Natural killer cell (primary cell): ENCODE results near the gene HOXB4. TPM values are rescaled to one million over a fixed set of nuclear protein-coding genes. Genes with fewer than 3 reads are reported as not detected.

Experiments
- ATAC-seq, 3 donors: fragments of 150-1000 bp in 2 of 3; fragments of 200-7000 bp in 1 of 3; cut with Tn5 transposase; 1 replicate in 1 of 3; 2 replicates in 2 of 3; pipeline ENCODE4 v1.10.0; 2021; ENCODE audit warnings: mild to moderate bottlenecking in 2 of 3, moderate library complexity in 2 of 3
- DNase-seq, 2 donors: peaks; one replicate each; pipeline versions ENCODE4 v3.0.0 to v3.0.0-alpha.2; 2013 to 2021; ENCODE audit warnings: mixed read lengths in 1 of 2
- H3K27ac ChIP-seq: one replicate; pipeline ENCODE4 v1.5.1; 2013; ENCODE audit warnings: mild to moderate bottlenecking, low read length
- H3K27me3 ChIP-seq: one replicate; pipeline ENCODE4 v1.6.1; 2013; ENCODE audit warnings: low read length; ENCODE audit not compliant: control insufficient read depth, insufficient read depth
- H3K36me3 ChIP-seq: one replicate; pipeline ENCODE4 v1.6.1; 2013; ENCODE audit warnings: low read length; ENCODE audit not compliant: control insufficient read depth, insufficient read depth
- H3K4me1 ChIP-seq: one replicate; pipeline ENCODE4 v1.6.1; 2013; ENCODE audit warnings: low read length; ENCODE audit not compliant: control insufficient read depth, insufficient read depth
- H3K4me3 ChIP-seq: one replicate; pipeline ENCODE4 v1.5.1; 2013; ENCODE audit warnings: low read length
- H3K9me3 ChIP-seq: one replicate; pipeline ENCODE4 v1.6.1; 2013; ENCODE audit warnings: low read length; ENCODE audit not compliant: control insufficient read depth, insufficient read depth
- H3K27ac Mint-ChIP-seq, 2 donors: one replicate each; pipeline ENCODE4 v1.8.0; 2022; ENCODE audit warnings: mild to moderate bottlenecking in 2 of 2, mixed read lengths in 2 of 2, moderate library complexity in 1 of 2
- H3K27me3 Mint-ChIP-seq, 2 donors: one replicate each; pipeline ENCODE4 v1.8.0; 2022; ENCODE audit warnings: low read depth in 2 of 2, mixed read lengths in 2 of 2
- H3K36me3 Mint-ChIP-seq: one replicate; pipeline ENCODE4 v1.8.0; 2022; ENCODE audit warnings: mixed read lengths
- H3K4me1 Mint-ChIP-seq, 2 donors: one replicate each; pipeline ENCODE4 v1.8.0; 2022; ENCODE audit warnings: mixed read lengths in 2 of 2
- H3K4me3 Mint-ChIP-seq: one replicate; pipeline ENCODE4 v1.8.0; 2022; ENCODE audit warnings: mild to moderate bottlenecking, moderate library complexity, mixed read lengths
- H3K9me3 Mint-ChIP-seq, 2 donors: one replicate each; pipeline ENCODE4 v1.8.0; 2022; ENCODE audit warnings: mixed read lengths in 2 of 2
- WGBS: methylation state at CpG from one replicate; pipeline ENCODE4 v1.1.7; 2013; ENCODE audit warnings: missing lambda C conversion rate; ENCODE audit not compliant: insufficient coverage; 5-methylcytosine and 5-hydroxymethylcytosine counted together
- intact Hi-C: fragments of 100-400 bp; cut with micrococcal nuclease; formaldehyde crosslinking; loops from one replicate; pipeline ENCODE4 v1.14.2; 2022
- total RNA-seq, 4 donors: library from RNA; stranded (reverse); fragments of 120-200 nt in 1 of 4; gene quantifications; one replicate each; pipeline versions ENCODE4 v1.2.3 to v1.2.4, GENCODE V29; 2013 to 2022
- TF ChIP-seq, protein P1 (sequence below): fragments of 200-600 bp; IDR thresholded peaks from one replicate; pipeline ENCODE4 v1.8.0; 2022; ENCODE audit warnings: antibody characterized with exemption

The HOXB4 gene
- total RNA-seq, 3 donors from 2014 or later (not counting 1 experiment from before 2014, with no cell fraction given), result 3.5 to 6.7 (median 5.7) TPM

DNA sequence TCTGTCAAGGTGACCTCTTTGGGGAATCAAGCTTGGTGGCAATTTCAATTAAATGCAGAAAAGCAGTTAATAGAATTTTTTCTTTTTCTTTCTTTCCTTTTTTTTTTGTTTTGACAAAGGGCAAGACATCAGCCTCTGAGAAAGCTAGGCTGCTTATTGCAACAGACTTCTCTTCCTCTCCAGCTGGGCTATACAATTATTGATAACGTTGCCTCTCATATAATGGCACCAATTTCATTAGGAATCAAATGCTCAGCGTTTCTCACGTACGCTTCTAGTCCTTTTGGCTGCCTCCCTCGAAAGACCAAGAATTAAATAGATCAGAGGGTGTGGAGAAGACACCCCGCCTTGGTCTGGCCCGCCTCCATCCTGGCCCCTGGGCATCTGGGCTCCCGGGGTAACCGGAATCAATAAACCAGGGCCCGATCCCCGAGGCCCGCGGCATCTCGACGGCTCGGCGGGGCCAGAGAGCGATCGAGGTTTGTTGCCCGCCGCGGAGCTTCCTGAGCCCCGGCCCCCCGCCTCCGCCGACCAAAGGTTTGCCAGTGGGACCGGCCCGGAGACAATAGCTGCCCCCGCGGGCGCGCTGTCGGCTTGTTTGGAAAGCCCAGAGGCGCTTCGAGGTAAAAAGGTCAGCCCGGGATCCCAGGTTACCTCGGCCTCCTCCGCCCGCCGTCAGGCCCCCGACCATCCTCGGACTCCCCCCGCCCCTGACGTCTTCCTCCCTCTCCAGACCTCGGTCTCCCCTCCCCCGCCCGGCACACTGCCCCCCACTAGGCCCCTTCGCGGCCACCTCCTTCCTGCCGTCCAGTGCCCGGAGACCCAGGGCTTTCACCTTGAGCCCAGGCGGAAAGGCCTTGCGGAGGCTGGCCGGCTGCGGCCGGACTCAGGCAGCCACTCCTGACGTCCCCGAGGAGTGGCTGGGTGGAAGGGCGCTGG, 51.3 kb downstream of the HOXB4 start:
- ATAC-seq (peak; percentile 21 to 75 (median 59)), DNase-seq (peak in 1 of 2 donors; percentile 35)
- peaks cover 6 to 12% of the 10 kb centered on the region in 2 donors for H3K4me1 Mint-ChIP-seq
- WGBS, result 26% methylated on average over 58 of the region's 59 CpGs
- H3K4me1 ChIP-seq, result peaks cover 7% of the 10 kb centered on the region
- H3K27me3 ChIP-seq, result peaks cover 12% of the 10 kb centered on the region
- no peaks in the 10 kb centered on the region for H3K9me3 ChIP-seq
- H3K36me3 Mint-ChIP-seq, result no peaks in the 10 kb centered on the region
- no peak overlapping the region for H3K27ac Mint-ChIP-seq
- no peaks in the 10 kb centered on the region for H3K36me3 ChIP-seq
- H3K4me3 ChIP-seq, result no peak overlapping the region
- TF ChIP-seq, protein P1, sequence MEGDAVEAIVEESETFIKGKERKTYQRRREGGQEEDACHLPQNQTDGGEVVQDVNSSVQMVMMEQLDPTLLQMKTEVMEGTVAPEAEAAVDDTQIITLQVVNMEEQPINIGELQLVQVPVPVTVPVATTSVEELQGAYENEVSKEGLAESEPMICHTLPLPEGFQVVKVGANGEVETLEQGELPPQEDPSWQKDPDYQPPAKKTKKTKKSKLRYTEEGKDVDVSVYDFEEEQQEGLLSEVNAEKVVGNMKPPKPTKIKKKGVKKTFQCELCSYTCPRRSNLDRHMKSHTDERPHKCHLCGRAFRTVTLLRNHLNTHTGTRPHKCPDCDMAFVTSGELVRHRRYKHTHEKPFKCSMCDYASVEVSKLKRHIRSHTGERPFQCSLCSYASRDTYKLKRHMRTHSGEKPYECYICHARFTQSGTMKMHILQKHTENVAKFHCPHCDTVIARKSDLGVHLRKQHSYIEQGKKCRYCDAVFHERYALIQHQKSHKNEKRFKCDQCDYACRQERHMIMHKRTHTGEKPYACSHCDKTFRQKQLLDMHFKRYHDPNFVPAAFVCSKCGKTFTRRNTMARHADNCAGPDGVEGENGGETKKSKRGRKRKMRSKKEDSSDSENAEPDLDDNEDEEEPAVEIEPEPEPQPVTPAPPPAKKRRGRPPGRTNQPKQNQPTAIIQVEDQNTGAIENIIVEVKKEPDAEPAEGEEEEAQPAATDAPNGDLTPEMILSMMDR, result no peak
- no peak overlapping the region for H3K27ac ChIP-seq
- no peaks in the 10 kb centered on the region for H3K9me3 Mint-ChIP-seq
- peaks cover 34 to 45% of the 10 kb centered on the region in 2 donors for H3K27me3 Mint-ChIP-seq
- intact Hi-C loops, result no loop called here
- peak overlapping the region; percentile 62 for H3K4me3 Mint-ChIP-seq

Other genes starting within 250 kb of the HOXB4 start
- gene SKAP1, start 148.1 kb downstream of the HOXB4 start, total RNA-seq, result 100 to 1,000 TPM; 168 to 227 (median 190) TPM
- not detected for gene HOXB1, start 47.3 kb downstream of the HOXB4 start, total RNA-seq
- 10 to 100 TPM; 21.6 to 30.5 (median 24.7) TPM for gene HOXB2, start 33.2 kb downstream of the HOXB4 start, total RNA-seq
- 10 to 100 TPM in 2 of 3 donors, 1 to 10 TPM in 1; 7.9 to 15.6 (median 15.3) TPM for gene HOXB3, start 11.9 kb upstream of the HOXB4 start, total RNA-seq
- gene HOXB5, start 15.4 kb upstream of the HOXB4 start, total RNA-seq, result not detected
- not detected for gene HOXB6, start 26.6 kb upstream of the HOXB4 start, total RNA-seq
- gene HOXB7, start 32.7 kb upstream of the HOXB4 start, total RNA-seq, result 1 to 10 TPM in 1 of 3 donors, under 1 TPM in 2; 0.45 to 1.4 (median 0.97) TPM
- not detected for gene HOXB8, start 36.9 kb upstream of the HOXB4 start, total RNA-seq
- 1 to 10 TPM in 1 of 3 donors, under 1 TPM in 2; 0.12 to 1.0 (median 0.18) TPM for gene HOXB9, start 48.0 kb upstream of the HOXB4 start, total RNA-seq
- not detected for gene PRAC1, start 144.2 kb upstream of the HOXB4 start, total RNA-seq
- gene PRAC2, start 144.8 kb upstream of the HOXB4 start, total RNA-seq, result not detected
- not detected for gene HOXB13, start 150.4 kb upstream of the HOXB4 start, total RNA-seq
- gene TTLL6, start 238.9 kb upstream of the HOXB4 start, total RNA-seq, result not detected